Measurements from ENCODE around the gene STX8.
"Not testable (repeated sequence)": the region's sequence is repeated elsewhere in the genome, so short reads cannot be mapped to it uniquely, and the experiment has no call there.

Gene STX8

GRCh38 chr17:9554715-9555114, 20.9 kb downstream of the STX8 start:
- not testable (repeated sequence) for DNase-seq

- DNase-seq = no peak
These were observed 22.0 kb downstream of the STX8 start for GRCh38 chr17:9553596-9553995.

- no peak for DNase-seq
These were observed 22.4 kb downstream of the STX8 start for GRCh38 chr17:9553181-9553580.

GRCh38 chr17:9549215-9549614, 26.4 kb downstream of the STX8 start:
- no peak for DNase-seq

- no peak for DNase-seq
These were observed 31.4 kb downstream of the STX8 start for GRCh38 chr17:9544221-9544620.

GRCh38 chr17:9541718-9542117, 33.9 kb downstream of the STX8 start:
- no peak for DNase-seq

GRCh38 chr17:9538626-9539025, 37.0 kb downstream of the STX8 start:
- DNase-seq = no peak

- no peak for DNase-seq
These were observed 38.3 kb downstream of the STX8 start for GRCh38 chr17:9537177-9537776.

- no peak for DNase-seq
These were observed 39.6 kb downstream of the STX8 start for GRCh38 chr17:9536061-9536460.

GRCh38 chr17:9533441-9533840, 42.2 kb downstream of the STX8 start:
- DNase-seq = no peak

GRCh38 chr17:9532715-9533114, 42.9 kb downstream of the STX8 start:
- DNase-seq = no peak

- no peak for DNase-seq
These were observed 44.6 kb downstream of the STX8 start for GRCh38 chr17:9531034-9531433.

GRCh38 chr17:9529033-9529700, 46.5 kb downstream of the STX8 start:
- DNase-seq = no peak

- DNase-seq = no peak
These were observed 47.8 kb downstream of the STX8 start for GRCh38 chr17:9527788-9528187.

- DNase-seq = no peak
These were observed 53.5 kb downstream of the STX8 start for GRCh38 chr17:9522074-9522473.

GRCh38 chr17:9521062-9521461, 54.6 kb downstream of the STX8 start:
- no peak for DNase-seq

GRCh38 chr17:9520649-9521048, 55.0 kb downstream of the STX8 start:
- no peak for DNase-seq

- no peak for DNase-seq
These were observed 55.9 kb downstream of the STX8 start for GRCh38 chr17:9519583-9520272.

- DNase-seq = no peak
These were observed 58.2 kb downstream of the STX8 start for GRCh38 chr17:9517396-9517795.

- DNase-seq = no peak
These were observed 62.4 kb downstream of the STX8 start for GRCh38 chr17:9513266-9513665.

GRCh38 chr17:9512323-9513168, 63.1 kb downstream of the STX8 start:
- DNase-seq = no peak

- DNase-seq = no peak
These were observed 66.3 kb downstream of the STX8 start for GRCh38 chr17:9509236-9509816.

- no peak for DNase-seq
These were observed 76.6 kb downstream of the STX8 start for GRCh38 chr17:9499041-9499440.
